ENCODE results near the gene SLF1. TPM values are rescaled to one million over a fixed set of nuclear protein-coding genes. Genes with fewer than 3 reads are reported as not detected.

SLF1 gene
- total RNA-seq, 2 donors from 2014 or later = 22.0 to 32.4 TPM

- peaks cover 56% of the 10 kb centered on the region for H3K36me3 ChIP-seq (ENCODE audit: control insufficient read depth, insufficient read depth, low read length)
- H3K27me3 ChIP-seq (ENCODE audit: control insufficient read depth, insufficient read depth, low read length, poor library complexity, severe bottlenecking) = no peaks in the 10 kb centered on the region
- no peaks in the 10 kb centered on the region for H3K27me3 Mint-ChIP-seq (ENCODE audit: insufficient read depth)
- TF ChIP-seq CTCF (conservative IDR thresholded peaks at IDR 0.05) = no peak
- H3K4me3 Mint-ChIP-seq = no peak overlapping the region
- H3K4me3 ChIP-seq (ENCODE audit: low read length) = no peak overlapping the region
- no peaks in the 10 kb centered on the region for H3K9me3 Mint-ChIP-seq
- no peaks in the 10 kb centered on the region for H3K9me3 ChIP-seq (ENCODE audit: control insufficient read depth, low read length)
- no peak for DNase-seq
- peaks cover 9% of the 10 kb centered on the region for H3K36me3 Mint-ChIP-seq (ENCODE audit: low read depth)
- WGBS, 2 experiments (ENCODE audit: insufficient coverage in 1 of 2, insufficient read length in 1 of 2) = 67% methylated on average over 3 of the region's 3 CpGs; no CpG with 5 or more reads in 1 of the 2 experiments
- H3K9ac ChIP-seq (ENCODE audit: extremely low read depth, low read length, poor library complexity, severe bottlenecking) = no peak overlapping the region
- no peak overlapping the region for H3K27ac Mint-ChIP-seq
- peaks cover 5% of the 10 kb centered on the region for H3K4me1 ChIP-seq (ENCODE audit: control insufficient read depth, insufficient read depth, low read length)
- no peak overlapping the region for H3K27ac ChIP-seq (ENCODE audit: low read depth, low read length)
- peaks cover 20% of the 10 kb centered on the region for H3K4me1 Mint-ChIP-seq
These were observed 74.1 kb downstream of the SLF1 start for GRCh38 chr5:94692581-94692980.

GRCh38 chr5:94693043-94693822 is 74.8 kb downstream of the SLF1 start:
- Histone ChIP-seq H3K9ac (ENCODE audit: extremely low read depth, low read length, poor library complexity, severe bottlenecking) (no peak overlapping the region), H3K36me3 (ENCODE audit: control insufficient read depth, insufficient read depth, low read length) (peaks cover 55% of the 10 kb centered on the region), H3K4me3 (ENCODE audit: low read length) (no peak overlapping the region), H3K4me1 (ENCODE audit: control insufficient read depth, insufficient read depth, low read length) (peaks cover 5% of the 10 kb centered on the region), H3K27ac (ENCODE audit: low read depth, low read length) (no peak overlapping the region), H3K9me3 (ENCODE audit: control insufficient read depth, low read length) (no peaks in the 10 kb centered on the region), H3K27me3 (ENCODE audit: control insufficient read depth, insufficient read depth, low read length, poor library complexity, severe bottlenecking) (no peaks in the 10 kb centered on the region)
- H3K27me3 Mint-ChIP-seq (ENCODE audit: insufficient read depth) = no peaks in the 10 kb centered on the region
- DNase-seq = no peak
- no peaks in the 10 kb centered on the region for H3K9me3 Mint-ChIP-seq
- H3K27ac Mint-ChIP-seq = no peak overlapping the region
- 85 to 86% methylated on average over 2 to 5 of the region's 5 CpGs for WGBS, 2 experiments (ENCODE audit: insufficient coverage in 1 of 2, insufficient read length in 1 of 2)
- peaks cover 26% of the 10 kb centered on the region for H3K4me1 Mint-ChIP-seq
- peaks cover 9% of the 10 kb centered on the region for H3K36me3 Mint-ChIP-seq (ENCODE audit: low read depth)
- peak; percentile 81 for TF ChIP-seq CTCF (conservative IDR thresholded peaks at IDR 0.05)
- H3K4me3 Mint-ChIP-seq = no peak overlapping the region

GRCh38 chr5:94693845-94694370 is 75.4 kb downstream of the SLF1 start:
- Histone ChIP-seq H3K9me3 (ENCODE audit: control insufficient read depth, low read length) (no peaks in the 10 kb centered on the region), H3K27ac (ENCODE audit: low read depth, low read length) (no peak overlapping the region), H3K27me3 (ENCODE audit: control insufficient read depth, insufficient read depth, low read length, poor library complexity, severe bottlenecking) (no peaks in the 10 kb centered on the region), H3K4me1 (ENCODE audit: control insufficient read depth, insufficient read depth, low read length) (peaks cover 5% of the 10 kb centered on the region), H3K36me3 (ENCODE audit: control insufficient read depth, insufficient read depth, low read length) (peaks cover 55% of the 10 kb centered on the region), H3K4me3 (ENCODE audit: low read length) (no peak overlapping the region), H3K9ac (ENCODE audit: extremely low read depth, low read length, poor library complexity, severe bottlenecking) (no peak overlapping the region)
- H3K27me3 Mint-ChIP-seq (ENCODE audit: insufficient read depth) = no peaks in the 10 kb centered on the region
- no peaks in the 10 kb centered on the region for H3K9me3 Mint-ChIP-seq
- H3K27ac Mint-ChIP-seq = no peak overlapping the region
- H3K4me3 Mint-ChIP-seq = no peak overlapping the region
- 100% methylated on average over 1 of the region's 1 CpG; no CpG with 5 or more reads in 1 of the 2 experiments for WGBS, 2 experiments (ENCODE audit: insufficient coverage in 1 of 2, insufficient read length in 1 of 2)
- H3K4me1 Mint-ChIP-seq = peaks cover 28% of the 10 kb centered on the region
- no peak for TF ChIP-seq CTCF (conservative IDR thresholded peaks at IDR 0.05)
- no peak for DNase-seq
- peaks cover 3% of the 10 kb centered on the region for H3K36me3 Mint-ChIP-seq (ENCODE audit: low read depth)
